HuH-7.5 (cell line): ENCODE measurements around the gene PLEKHB1.
"Not testable (repeated sequence)": the region's sequence is repeated elsewhere in the genome, so short reads cannot be mapped to it uniquely, and the experiment has no call there.

Experiments used
- DNase-seq: peaks from one replicate; pipeline ENCODE4 v3.0.0; 2011; ENCODE audit warnings: low spot score

PLEKHB1 gene

DNA sequence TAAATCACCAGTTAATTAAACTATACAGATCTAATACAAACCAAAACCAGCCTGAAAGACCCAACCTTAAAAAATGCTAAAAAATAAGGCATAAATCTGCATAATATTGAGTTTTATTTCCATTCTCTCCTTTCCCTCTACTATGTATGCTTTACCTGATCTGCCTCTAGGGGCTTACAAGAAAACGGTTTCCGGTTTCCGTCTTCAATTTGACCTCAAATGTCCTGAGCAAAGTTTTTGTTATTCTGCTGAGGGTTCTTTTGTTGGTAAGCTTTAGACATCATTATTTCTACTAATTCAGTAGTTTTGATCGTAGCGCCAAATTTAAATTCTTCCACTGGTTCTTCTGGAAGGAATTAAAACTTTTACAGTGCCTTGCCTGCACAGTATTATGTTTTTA is 30.2 kb downstream of the PLEKHB1 start:
- not testable (repeated sequence) for DNase-seq

DNA sequence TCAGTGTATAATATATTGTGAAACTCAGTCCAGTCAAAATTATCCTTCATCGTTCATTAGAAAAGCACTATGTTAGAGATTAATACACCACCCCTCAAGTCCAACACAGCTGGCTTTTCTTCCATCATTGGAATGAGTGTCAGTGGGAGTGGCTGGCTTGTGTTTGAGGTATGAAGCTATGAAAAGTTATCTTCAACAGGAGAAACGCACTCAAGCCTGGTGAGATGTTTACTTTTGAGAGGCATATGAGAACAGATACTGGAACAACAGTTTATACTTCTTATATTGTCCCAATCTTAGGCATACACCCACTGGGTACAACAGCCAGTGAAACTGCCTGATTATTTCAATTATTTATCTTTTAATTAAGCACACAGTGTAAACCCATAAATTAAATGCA is 34.3 kb downstream of the PLEKHB1 start:
- DNase-seq: no peak

DNA sequence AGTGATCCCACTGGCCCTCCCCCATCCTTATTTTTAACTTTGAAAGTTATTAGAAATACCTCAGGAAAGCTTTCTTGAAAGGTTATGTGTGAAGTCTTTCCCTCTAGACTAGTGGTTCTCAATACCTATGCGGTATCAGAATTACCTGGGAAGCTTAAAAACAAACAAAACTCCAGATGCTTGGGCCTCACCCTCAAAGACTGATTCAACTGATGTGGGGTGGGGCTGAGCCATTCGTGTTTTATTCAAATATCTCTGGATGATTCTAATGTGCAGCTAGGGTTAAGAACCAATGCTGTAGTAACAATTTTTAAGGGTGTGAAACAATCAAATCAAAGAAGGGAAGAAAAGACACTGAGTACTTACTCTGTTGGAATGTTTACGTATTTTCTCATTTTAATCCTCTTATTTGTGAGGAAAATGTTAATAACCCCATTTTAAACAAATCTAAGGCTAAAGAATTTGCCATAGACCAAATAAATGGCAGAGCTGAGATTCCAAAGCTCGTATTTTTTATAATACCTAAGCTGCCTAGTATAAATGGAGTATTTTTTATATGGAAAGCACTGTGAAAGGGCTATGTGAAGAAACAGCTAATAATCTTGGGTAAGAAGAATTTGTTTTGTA is 47.6 kb downstream of the PLEKHB1 start:
- no peak for DNase-seq

DNA sequence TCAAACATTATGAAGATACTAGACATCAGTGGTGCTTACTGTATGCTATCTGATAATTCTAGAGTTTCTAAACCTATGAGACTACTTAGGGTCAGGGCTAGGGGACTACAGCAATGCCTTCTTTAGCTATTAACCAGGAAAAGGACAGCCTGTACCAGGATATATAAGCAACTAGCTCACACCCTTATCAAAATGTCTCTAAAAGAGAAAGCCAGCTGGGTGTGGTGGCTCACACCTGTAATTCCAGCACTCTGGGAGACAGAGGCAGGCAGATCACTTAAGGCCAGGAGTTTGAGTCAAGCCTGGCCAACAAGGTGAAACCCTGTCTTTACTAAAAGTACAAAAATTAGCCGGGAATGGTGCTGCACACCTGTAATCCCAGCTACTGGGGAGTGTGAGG is 58.7 kb downstream of the PLEKHB1 start:
- DNase-seq: no peak

DNA sequence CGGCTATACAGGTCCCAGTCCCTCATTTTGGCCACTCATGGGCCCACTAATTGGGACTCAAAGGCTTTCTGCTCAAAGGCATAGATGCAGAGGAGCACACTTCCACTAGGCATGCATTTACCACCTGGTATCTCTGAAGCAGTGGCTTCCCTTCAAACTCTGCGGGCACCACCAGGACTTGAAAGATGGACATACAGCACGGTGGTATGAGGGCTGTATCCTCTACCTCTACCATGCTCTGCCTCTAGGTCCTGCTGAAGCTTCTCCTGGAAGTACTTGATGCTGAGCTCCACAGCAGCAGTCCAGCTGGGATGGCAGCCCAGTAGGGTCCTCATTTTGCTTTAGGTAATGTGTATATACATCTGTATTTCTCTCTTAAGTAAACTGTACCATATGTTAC is 64.6 kb downstream of the PLEKHB1 start:
- DNase-seq: no peak
